Omental fat pad (tissue), 4 donors: ENCODE results near the gene KRT14. TPM values are rescaled to one million over a fixed set of nuclear protein-coding genes. Genes with fewer than 3 reads are reported as not detected.

Source experiments
- ATAC-seq: fragments of 150-250 bp; one replicate; pipeline ENCODE4 v1.9.1; 2016; ENCODE audit warnings: mild to moderate bottlenecking, moderate library complexity; ENCODE audit not compliant: low FRiP score
- DNase-seq: peaks from one replicate; pipeline ENCODE4 v3.0.0-alpha.2; 2019; ENCODE audit warnings: low spot score
- CTCF ChIP-seq, 3 donors: fragments of 450-650 bp; IDR thresholded peaks; one replicate each; pipeline ENCODE4 v1.5.1; 2016 to 2017; ENCODE audit warnings: antibody characterized with exemption in 3 of 3, mild to moderate bottlenecking in 3 of 3, moderate library complexity in 2 of 3
- total RNA-seq, 4 donors: library from RNA; depleted of rRNA; stranded (reverse); fragments of >200 nt; gene quantifications; one replicate each; pipeline ENCODE4 v1.1.0, GENCODE V29; 2016

Gene KRT14
- total RNA-seq, 4 donors from 2014 or later, result 0.56 to 4.0 (median 3.0) TPM; not detected in 1

DNA sequence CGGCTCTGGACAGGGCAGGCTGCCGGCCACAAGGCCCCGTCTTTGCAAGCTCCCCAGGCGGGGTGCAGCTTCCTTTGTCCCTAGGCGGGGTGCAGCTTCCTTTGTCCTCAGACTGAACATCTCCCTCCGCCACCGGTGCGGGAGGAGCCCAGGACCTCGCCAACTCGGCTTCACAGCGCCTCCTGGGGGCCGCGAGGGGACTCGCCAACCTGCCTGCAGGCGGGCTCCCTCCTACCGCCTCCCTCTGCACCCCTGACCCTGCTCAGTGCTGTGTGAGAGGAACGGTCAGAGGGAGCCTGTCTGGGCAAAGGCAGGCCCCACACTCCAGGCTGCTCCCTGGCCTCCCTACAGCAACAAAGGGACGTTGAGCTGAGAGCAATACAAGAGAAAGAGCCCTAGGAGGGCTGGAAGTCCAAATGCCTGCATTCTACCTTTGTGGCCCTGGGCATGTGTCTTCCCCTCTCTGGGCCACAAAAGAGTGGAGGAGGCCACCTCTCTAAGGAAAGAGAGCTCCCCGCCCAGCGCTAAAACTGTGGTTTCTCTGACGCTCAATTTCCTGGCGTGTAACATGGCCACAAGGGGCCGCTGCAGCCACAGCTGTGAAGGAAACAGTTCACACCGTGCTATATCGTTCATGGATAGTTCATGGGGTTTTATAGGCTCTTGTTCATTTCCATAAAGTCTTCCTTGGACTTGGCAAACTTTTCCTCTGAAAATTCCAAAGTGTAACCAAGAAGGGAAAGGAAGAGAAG lies 37.7 kb downstream of the KRT14 start:
- peak in 2 of 3 donors; percentile 2 to 7 for TF ChIP-seq CTCF (IDR thresholded peaks at IDR 0.05)
- DNase-seq, result peak; percentile 81
- ATAC-seq, result peak; percentile 73

DNA sequence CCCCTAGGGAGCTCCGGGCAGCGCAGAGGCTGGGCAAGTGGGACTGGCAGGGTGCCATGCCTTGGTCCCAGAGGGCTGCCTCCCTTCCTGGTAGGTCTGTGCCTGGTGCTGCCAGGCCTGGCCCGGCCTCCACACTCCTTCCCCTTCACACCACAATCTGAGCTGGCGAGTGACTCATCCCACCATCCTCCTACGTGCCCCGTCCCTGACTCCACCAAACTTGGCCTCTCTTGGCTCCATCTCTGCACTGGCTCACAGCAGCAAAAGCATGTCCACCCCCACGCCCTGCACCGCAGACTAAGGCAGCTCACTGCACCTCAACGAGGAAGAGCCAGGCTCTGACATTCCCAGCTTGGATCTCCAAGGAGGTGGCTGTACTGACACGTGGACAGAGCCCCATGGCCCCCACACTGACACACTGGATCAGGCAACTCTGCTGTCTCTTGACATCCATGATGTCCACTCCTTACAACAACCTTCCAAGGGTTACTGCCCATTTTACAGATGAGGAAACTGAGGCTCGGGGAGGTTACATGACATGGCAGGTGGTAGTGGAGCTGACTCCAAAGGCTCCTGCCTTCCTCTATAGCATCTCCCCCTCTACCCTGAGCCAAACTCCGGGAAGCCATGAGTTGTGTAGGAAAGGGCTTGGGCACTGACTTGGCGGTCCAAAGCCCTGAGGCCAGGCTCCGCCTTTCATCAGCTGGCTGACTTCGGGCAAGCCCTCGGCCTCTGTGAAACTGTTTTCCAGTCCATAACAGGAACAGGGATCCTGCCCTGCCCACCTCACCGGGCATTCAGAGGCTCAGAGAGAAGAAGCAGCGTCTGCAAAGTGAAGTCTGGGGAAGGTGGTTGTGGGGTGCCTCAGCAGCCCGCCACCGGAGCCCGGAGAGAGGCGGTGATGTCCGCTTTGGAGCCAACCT lies 38.5 kb downstream of the KRT14 start:
- DNase-seq (peak; percentile 68), ATAC-seq (peak; percentile 90)
- no peak for TF ChIP-seq CTCF (IDR thresholded peaks at IDR 0.05)

- no peak for TF ChIP-seq CTCF (IDR thresholded peaks at IDR 0.05)
- ATAC-seq (peak; percentile 52), DNase-seq (no peak)
Measured at GRCh38 chr17:41547378-41547841, 39.3 kb downstream of the KRT14 start.

- ATAC-seq (no peak), DNase-seq (no peak)
- no peak for TF ChIP-seq CTCF (IDR thresholded peaks at IDR 0.05)
Measured at GRCh38 chr17:41546819-41547218, 39.9 kb downstream of the KRT14 start.

DNA sequence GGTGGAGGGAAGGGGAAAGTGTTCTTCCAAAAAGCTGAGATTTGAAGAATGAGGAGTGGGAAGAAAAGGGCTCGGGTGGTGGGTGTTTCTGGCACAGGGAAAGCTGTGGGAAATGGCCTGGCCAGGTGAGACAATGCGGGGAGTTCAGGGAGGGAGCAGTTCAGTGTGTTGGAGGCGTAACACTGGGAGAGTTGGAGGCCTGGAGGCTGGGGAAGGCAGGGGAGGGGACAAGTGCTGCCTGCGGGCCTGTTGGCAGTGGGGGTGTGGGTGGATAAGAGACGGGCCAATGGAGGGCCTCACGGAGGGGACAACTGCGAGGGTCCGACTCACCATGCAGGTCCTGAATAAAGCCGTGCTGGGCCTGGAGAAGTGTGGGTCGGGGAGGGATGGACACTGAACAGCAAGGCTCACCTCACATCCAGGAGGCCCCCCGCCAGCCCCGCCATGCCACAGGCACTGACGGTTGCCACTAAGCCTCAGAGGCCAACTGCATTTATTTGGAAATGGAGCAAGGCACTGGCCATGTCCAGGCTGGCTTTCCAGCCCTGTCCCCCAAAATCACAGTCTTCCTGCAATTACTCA lies 40.8 kb downstream of the KRT14 start:
- DNase-seq, result no peak
- no peak for ATAC-seq
- TF ChIP-seq CTCF (IDR thresholded peaks at IDR 0.05), result no peak

- ATAC-seq (no peak), DNase-seq (no peak)
- TF ChIP-seq CTCF (IDR thresholded peaks at IDR 0.05), result no peak
Measured at GRCh38 chr17:41544935-41545334, 41.8 kb downstream of the KRT14 start.
